HepG2 (cell line): ENCODE data around the gene TAS2R60. TPM values are rescaled to one million over a fixed set of nuclear protein-coding genes. Genes with fewer than 3 reads are reported as not detected.
A peak's percentile ranks its signal among the peaks of the same experiment; 100 is the strongest.

ENCODE experiments used
- ATAC-seq: fragments of 200-7000 bp; cut with Tn5 transposase; 3 replicates; pipeline ENCODE4 v1.9.1; 2020; ENCODE audit warnings: mild to moderate bottlenecking, moderate library complexity
- BruUV-seq: library from RNA; stranded (reverse); fragments of 400-500 nt; replicated peaks from 2 replicates; lab custom pipeline; 2021; lab: Mats Ljungman, UMichigan
- CTCF ChIA-PET: fragments of 300-600 bp; formaldehyde crosslinking; extraction: SDS; loops from one replicate; lab custom pipeline; 2021; ENCODE audit warnings: low total read pairs, inconsistent platforms, low intra/inter-chr PET ratio; lab: Yijun Ruan, JAX
- POLR2A ChIA-PET: fragments of 350-600 bp; sonication (Branson Sonifier 250); formaldehyde crosslinking; loops from one replicate; lab custom pipeline; 2020; ENCODE audit warnings: antibody characterized with exemption, inconsistent platforms; lab: Yijun Ruan, JAX
- DNase-seq: peaks from one replicate; pipeline ENCODE4 v3.0.0-alpha.2; 2015; ENCODE audit warnings: low spot score
- FAIRE-seq: peaks from 3 replicates; lab custom pipeline; 2011; peaks lifted over from hg19 to GRCh38; lab: Jason Lieb, UNC
- H2AFZ ChIP-seq: one replicate; pipeline ENCODE4 v1.6.1; 2011; ENCODE audit warnings: low read length, inconsistent platforms
- H3K27ac ChIP-seq: fragments of 300-600 bp; 3 replicates; pipeline ENCODE4 v1.8.0; 2011; ENCODE audit warnings: mixed run types, mild to moderate bottlenecking, mixed read lengths, low read length, inconsistent platforms; ENCODE audit not compliant: insufficient read depth; ENCODE audit errors: extremely low read length
- H3K27me3 ChIP-seq, 2 experiments: fragments of 200-600 bp in 1 of 2; 2 replicates in 1 of 2; 3 replicates in 1 of 2; pipeline versions ENCODE4 v1.6.0 to v1.8.0; 2011; ENCODE audit warnings: low read length in 2 of 2, mild to moderate bottlenecking in 2 of 2, moderate library complexity in 2 of 2, inconsistent platforms in 1 of 2; ENCODE audit not compliant: insufficient read depth in 2 of 2, control insufficient read depth in 1 of 2
- H3K36me3 ChIP-seq, 2 experiments: fragments of 200-600 bp in 1 of 2; replicated peaks in 1 of 2; 2 replicates in 1 of 2; 3 replicates in 1 of 2; pipeline versions ENCODE4 v1.5.1 to v1.8.0; 2011; ENCODE audit warnings: low read length in 2 of 2, inconsistent platforms in 1 of 2; ENCODE audit not compliant: insufficient read depth in 2 of 2, control insufficient read depth in 1 of 2
- H3K4me1 ChIP-seq: 2 replicates; pipeline ENCODE4 v1.5.1; 2012; ENCODE audit warnings: low read length, inconsistent platforms; ENCODE audit not compliant: insufficient read depth
- H3K4me2 ChIP-seq: 2 replicates; pipeline ENCODE4 v1.6.0; 2011; ENCODE audit warnings: low read depth, low read length, inconsistent platforms
- H3K4me3 ChIP-seq, 3 experiments: fragments of 200-600 bp in 1 of 3; sonication (generic), shearing (Covaris generic) in 1 of 3; replicated peaks in 1 of 3; 2 replicates each; pipeline ENCODE4 v1.5.1; 2011 to 2016; ENCODE audit warnings: low read length in 3 of 3, inconsistent platforms in 2 of 3, low read depth in 2 of 3, mild to moderate bottlenecking in 2 of 3, control low read depth in 1 of 3, mixed read lengths in 1 of 3; ENCODE audit not compliant: insufficient read depth in 1 of 3
- H3K79me2 ChIP-seq: one replicate; pipeline ENCODE4 v1.6.1; 2011; ENCODE audit warnings: low read length, inconsistent platforms; ENCODE audit not compliant: insufficient read depth
- H3K9ac ChIP-seq: 2 replicates; pipeline ENCODE4 v1.6.0; 2011; ENCODE audit warnings: mild to moderate bottlenecking, low read depth, low read length, inconsistent platforms; ENCODE audit not compliant: insufficient read depth
- H3K9me3 ChIP-seq: 2 replicates; pipeline ENCODE4 v1.5.1; 2012; ENCODE audit warnings: mild to moderate bottlenecking, low read length
- H4K20me1 ChIP-seq: 2 replicates; pipeline ENCODE4 v1.6.0; 2011; ENCODE audit warnings: inconsistent platforms, mild to moderate bottlenecking, low read length, moderate library complexity; ENCODE audit not compliant: insufficient read depth
- FOSL2 ChIP-seq: sonication (generic); formaldehyde crosslinking; IDR thresholded peaks from 2 replicates; pipeline ENCODE4 v1.4.0; 2020; ENCODE audit warnings: missing genetic modification reagents
- HNRNPK ChIP-seq: fragments of 200-400 bp; formaldehyde crosslinking; IDR thresholded peaks from 2 replicates; pipeline ENCODE4 v1.6.1; 2018; ENCODE audit warnings: low read length, low read depth, moderate library complexity, mild to moderate bottlenecking; ENCODE audit not compliant: poor library complexity, severe bottlenecking
- KMT2A ChIP-seq: sonication (generic); formaldehyde crosslinking; IDR thresholded peaks from 2 replicates; pipeline ENCODE4 v1.4.0; 2020; ENCODE audit warnings: missing genetic modification reagents
- MAFF ChIP-seq: IDR thresholded peaks from 2 replicates; pipeline ENCODE4 v1.6.1; 2011; ENCODE audit warnings: low read depth, low read length, improper control_type of control experiment
- MAFK ChIP-seq, 2 experiments: IDR thresholded peaks in 1 of 2; conservative IDR thresholded peaks in 1 of 2; 2 replicates each; pipeline ENCODE4 v1.6.1; 2011; ENCODE audit warnings: improper control_type of control experiment in 2 of 2, low read length in 2 of 2
- MEIS2 ChIP-seq: sonication (generic); formaldehyde crosslinking; IDR thresholded peaks from 2 replicates; pipeline ENCODE4 v1.9.0; 2021; ENCODE audit warnings: mild to moderate bottlenecking, missing genetic modification reagents
- MTA1 ChIP-seq: sonication (generic); formaldehyde crosslinking; IDR thresholded peaks from 2 replicates; pipeline ENCODE4 v1.4.0; 2020; ENCODE audit warnings: missing genetic modification reagents, mild to moderate bottlenecking, borderline replicate concordance
- PCBP1 ChIP-seq: fragments of 200-400 bp; formaldehyde crosslinking; IDR thresholded peaks from 2 replicates; pipeline ENCODE4 v1.6.1; 2017; ENCODE audit warnings: mild to moderate bottlenecking, low read depth, low read length, borderline replicate concordance
- POLR2A ChIP-seq, 2 experiments: IDR thresholded peaks; 2 replicates each; pipeline ENCODE4 v1.6.1; 2011; ENCODE audit warnings: low read depth in 2 of 2, low read length in 2 of 2, mild to moderate bottlenecking in 1 of 2, moderate library complexity in 1 of 2; ENCODE audit not compliant: insufficient read depth in 1 of 2
- TCF7 ChIP-seq: sonication (generic); IDR thresholded peaks from 2 replicates; pipeline ENCODE4 v1.6.1; 2016; ENCODE audit warnings: antibody characterized with exemption, low read depth
- ZNF17 ChIP-seq: sonication (generic); formaldehyde crosslinking; IDR thresholded peaks from 2 replicates; pipeline ENCODE4 v1.5.0; 2020; ENCODE audit warnings: mild to moderate bottlenecking, missing genetic modification reagents
- ZNF670 ChIP-seq: sonication (generic); formaldehyde crosslinking; IDR thresholded peaks from 2 replicates; pipeline ENCODE4 v1.8.0; 2022; ENCODE audit warnings: mild to moderate bottlenecking, missing genetic modification reagents, borderline replicate concordance
- ZNF800 ChIP-seq: sonication (generic); formaldehyde crosslinking; IDR thresholded peaks from 2 replicates; pipeline ENCODE4 v1.4.0; 2020; ENCODE audit warnings: missing genetic modification reagents
- WGBS: methylation state at CpG from one replicate; pipeline ENCODE4 v1.1.6; 2017; ENCODE audit warnings: low lambda C conversion rate; 5-methylcytosine and 5-hydroxymethylcytosine counted together
- in situ Hi-C: cut with HindIII; loops from 2 replicates; pipeline ENCODE4 v1.10.0; 2017; ENCODE audit warnings: low pct_unique_long_range_greater_than_20kb; ENCODE audit not compliant: extremely low pct_ligation_motif_present
- intact Hi-C: fragments of 100-400 bp; cut with micrococcal nuclease; formaldehyde crosslinking; loops from one replicate; pipeline ENCODE4 v1.10.0; 2022; ENCODE audit not compliant: unreplicated experiment
- polyA plus RNA-seq, 8 experiments: library from polyadenylated mRNA; depleted of rRNA in 3 of 8; stranded (reverse) in 7 of 8; unstranded in 1 of 8; fragments of >200 nt; fragmentation: Illumina TruSeq in 4 of 8; extraction: Trizol in 4 of 8; gene quantifications; 2 replicates each; pipeline versions ENCODE4 v1.2.1 to v1.2.3, GENCODE V29; 2011 to 2016; ENCODE audit warnings: low read depth in 4 of 8, missing spikeins in 1 of 8, mixed read lengths in 1 of 8; ENCODE audit not compliant: insufficient read depth in 1 of 8
- total RNA-seq, 5 experiments: library from RNA; depleted of rRNA; stranded (reverse); fragments of >200 nt; fragmentation: Illumina TruSeq; extraction: Trizol; gene quantifications; 2 replicates each; pipeline ENCODE4 v1.2.3, GENCODE V29; 2016; ENCODE audit warnings: low read depth in 1 of 5
- TF ChIP-seq, protein P1 (sequence below): sonication (generic); formaldehyde crosslinking; IDR thresholded peaks from 2 replicates; pipeline ENCODE4 v1.8.0; 2022; ENCODE audit warnings: missing genetic modification reagents, mild to moderate bottlenecking, moderate library complexity, borderline replicate concordance

Gene TAS2R60
- total and polyA plus RNA-seq, 2 of the 13 experiments (the other 11 are each of a cell fraction or from before 2014, with no cell fraction given), result not detected

- H3K9ac ChIP-seq, result no peak overlapping the region
- no peaks in the 10 kb centered on the region for H3K9me3 ChIP-seq
- POLR2A ChIA-PET, result no interaction called here
- no peak overlapping the region for H3K4me2 ChIP-seq
- in situ Hi-C loops, result no loop called here
- DNase-seq (no peak), ATAC-seq (no peak), FAIRE-seq (no peak)
- no peaks in the 10 kb centered on the region; a peak in 1 of 5 replicates for H3K27me3 ChIP-seq
- TF ChIP-seq FOSL2 (CRISPR knock-in tag) (no peak), KMT2A (CRISPR knock-in tag) (no peak), MAFK (conservative IDR thresholded peaks at IDR 0.05 in 1 of 2, IDR thresholded peaks at IDR 0.05 in 1 of 2; ENCODE audit: low read length in 2 of 2) (peak; percentile 98 to 99), TCF7 (no peak), MAFF (peak; percentile 98)
- H4K20me1 ChIP-seq, result no peaks in the 10 kb centered on the region
- H2AFZ ChIP-seq, result no peak overlapping the region
- H3K4me1 ChIP-seq, result peaks cover 23% of the 10 kb centered on the region
- no TSS peak for BruUV-seq
- WGBS, result 44% methylated on average over 5 of the region's 5 CpGs
- CTCF ChIA-PET, result no interaction called here
- H3K4me3 ChIP-seq, result no peak overlapping the region
- intact Hi-C loops, result no loop called here
- no peaks in the 10 kb centered on the region for H3K36me3 ChIP-seq
- H3K79me2 ChIP-seq, result no peaks in the 10 kb centered on the region
- no peak overlapping the region for H3K27ac ChIP-seq
Measured at GRCh38 chr7:143448429-143448828, 5.2 kb downstream of the TAS2R60 start.

DNA sequence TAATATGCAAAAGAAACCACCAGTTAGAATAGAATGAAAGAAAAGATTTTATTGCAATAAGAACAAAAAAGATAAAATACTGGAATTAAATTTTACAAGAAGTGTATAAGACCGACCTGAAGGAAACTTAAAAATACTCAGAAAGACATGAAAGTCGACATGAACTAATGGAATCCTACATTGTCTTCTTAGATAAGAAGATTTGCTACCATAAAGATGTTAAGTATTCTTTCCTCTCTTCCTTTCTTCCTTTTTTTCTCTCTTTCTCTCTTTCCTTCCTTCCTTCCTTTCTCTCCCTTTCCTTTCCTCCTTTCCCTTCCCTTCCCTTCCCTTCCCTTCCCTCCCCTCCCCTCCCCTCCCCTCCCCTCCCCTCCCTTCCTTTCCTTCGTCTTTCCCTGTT lies 6.5 kb downstream of the TAS2R60 start:
- POLR2A ChIA-PET, result no interaction called here
- no peak overlapping the region for H2AFZ ChIP-seq
- no peaks in the 10 kb centered on the region for H3K36me3 ChIP-seq
- WGBS, result 19% methylated on average over 3 of the region's 3 CpGs
- no peaks in the 10 kb centered on the region for H3K79me2 ChIP-seq
- no peaks in the 10 kb centered on the region for H3K9me3 ChIP-seq
- ATAC-seq (no peak), FAIRE-seq (no peak), DNase-seq (no peak)
- in situ Hi-C loops, result no loop called here
- peaks cover 10% of the 10 kb centered on the region for H3K4me1 ChIP-seq
- TF ChIP-seq ZNF670 (CRISPR knock-in tag) (no peak), ZNF17 (CRISPR knock-in tag) (no peak), POLR2A (IDR thresholded peaks at IDR 0.05; ENCODE audit: insufficient read depth in 1 of 2, low read depth in 2 of 2, low read length in 2 of 2) (no peak), MEIS2 (CRISPR knock-in tag) (no peak), HNRNPK (peak; percentile 94), MTA1 (no peak), PCBP1 (0 out of 2 replicates have a peak, but pooled peaks have one; percentile 43), ZNF800 (no peak)
- TF ChIP-seq, protein P1, sequence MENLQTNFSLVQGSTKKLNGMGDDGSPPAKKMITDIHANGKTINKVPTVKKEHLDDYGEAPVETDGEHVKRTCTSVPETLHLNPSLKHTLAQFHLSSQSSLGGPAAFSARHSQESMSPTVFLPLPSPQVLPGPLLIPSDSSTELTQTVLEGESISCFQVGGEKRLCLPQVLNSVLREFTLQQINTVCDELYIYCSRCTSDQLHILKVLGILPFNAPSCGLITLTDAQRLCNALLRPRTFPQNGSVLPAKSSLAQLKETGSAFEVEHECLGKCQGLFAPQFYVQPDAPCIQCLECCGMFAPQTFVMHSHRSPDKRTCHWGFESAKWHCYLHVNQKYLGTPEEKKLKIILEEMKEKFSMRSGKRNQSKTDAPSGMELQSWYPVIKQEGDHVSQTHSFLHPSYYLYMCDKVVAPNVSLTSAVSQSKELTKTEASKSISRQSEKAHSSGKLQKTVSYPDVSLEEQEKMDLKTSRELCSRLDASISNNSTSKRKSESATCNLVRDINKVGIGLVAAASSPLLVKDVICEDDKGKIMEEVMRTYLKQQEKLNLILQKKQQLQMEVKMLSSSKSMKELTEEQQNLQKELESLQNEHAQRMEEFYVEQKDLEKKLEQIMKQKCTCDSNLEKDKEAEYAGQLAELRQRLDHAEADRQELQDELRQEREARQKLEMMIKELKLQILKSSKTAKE (CRISPR knock-in tag), result no peak
- no TSS peak for BruUV-seq
- no peak overlapping the region for H3K9ac ChIP-seq
- H3K4me3 ChIP-seq, result no peak overlapping the region
- H3K27me3 ChIP-seq, result no peaks in the 10 kb centered on the region; a peak in 1 of 5 replicates
- CTCF ChIA-PET, result no interaction called here
- no peak overlapping the region for H3K4me2 ChIP-seq
- intact Hi-C loops, result no loop called here
- H3K27ac ChIP-seq, result no peak overlapping the region
- no peaks in the 10 kb centered on the region for H4K20me1 ChIP-seq
